Measurements from ENCODE around the gene PPP3R1.
A peak's percentile ranks its signal among the peaks of the same experiment; 100 is the strongest.

Gene PPP3R1

DNA sequence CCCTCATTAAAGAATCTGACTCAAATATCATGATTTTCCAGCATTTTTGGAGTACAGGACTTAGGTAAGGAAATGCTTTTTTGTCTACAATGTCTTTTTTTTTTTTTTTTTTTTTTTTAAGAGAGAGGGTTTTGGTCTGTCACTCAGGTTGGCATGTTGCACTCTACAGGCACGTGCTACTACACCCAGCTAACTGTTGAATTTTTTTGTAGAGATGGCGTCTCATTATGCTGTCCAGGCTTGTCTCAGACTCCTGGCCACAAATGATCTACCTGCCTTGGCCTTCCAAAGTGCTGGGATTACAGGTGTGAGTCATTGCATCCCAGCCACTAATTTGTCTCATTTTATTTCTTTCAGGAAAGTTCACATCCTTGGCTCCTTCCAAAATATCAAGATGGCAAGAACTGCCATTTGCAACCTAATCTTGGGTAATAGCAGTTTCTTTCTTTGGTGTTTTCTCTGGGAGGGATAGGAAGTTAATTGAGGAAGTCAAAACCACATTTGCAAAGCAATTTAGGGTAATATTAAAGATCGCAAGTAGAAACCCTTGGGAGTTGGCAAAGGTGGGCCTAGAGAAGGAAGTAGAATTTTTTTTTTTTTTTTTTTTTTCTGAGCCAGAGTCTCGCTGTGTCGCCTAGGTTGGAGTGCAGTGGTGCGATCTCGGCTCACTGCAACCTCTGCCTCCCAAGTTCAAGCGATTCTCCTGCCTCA, 79.2 kb downstream of the PPP3R1 start:
- Histone ChIP-seq H3K4me2 (ENCODE audit: low read length) (no peak overlapping the region), H3K9me2 (ENCODE audit: low read depth, low read length) (no peaks in the 10 kb centered on the region), H3K36me3 (ENCODE audit: insufficient read depth, low read length) (peaks cover 76% of the 10 kb centered on the region), H3F3A (ENCODE audit: insufficient read depth, low read length) (0 out of 2 replicates have a peak, but pooled peaks cover 2% of the 10 kb centered on the region), H3K27ac (ENCODE audit: low read depth, low read length, poor library complexity, severe bottlenecking) (peak overlapping the region; percentile 66), H3K9me3 (ENCODE audit: low read length) (no peaks in the 10 kb centered on the region), H3K79me2 (ENCODE audit: insufficient read depth, low read length) (no peaks in the 10 kb centered on the region), H2AFZ (ENCODE audit: low read length) (no peak overlapping the region), H4K20me1 (ENCODE audit: insufficient read depth, low read length) (no peaks in the 10 kb centered on the region), H3K27me3 (ENCODE audit: insufficient read depth, low read length) (no peaks in the 10 kb centered on the region), H3K4me1 (ENCODE audit: insufficient read depth, low read length, severe bottlenecking) (peaks cover 11% of the 10 kb centered on the region), H3K9ac (ENCODE audit: low read length) (no peak overlapping the region), H3K4me3 (ENCODE audit: low read depth, low read length, poor library complexity, severe bottlenecking) (no peak overlapping the region)
- TF ChIP-seq EZH2 (IDR thresholded peaks at IDR 0.05; ENCODE audit: borderline replicate concordance, low read length) = no peak
- TF ChIP-seq, protein P1, sequence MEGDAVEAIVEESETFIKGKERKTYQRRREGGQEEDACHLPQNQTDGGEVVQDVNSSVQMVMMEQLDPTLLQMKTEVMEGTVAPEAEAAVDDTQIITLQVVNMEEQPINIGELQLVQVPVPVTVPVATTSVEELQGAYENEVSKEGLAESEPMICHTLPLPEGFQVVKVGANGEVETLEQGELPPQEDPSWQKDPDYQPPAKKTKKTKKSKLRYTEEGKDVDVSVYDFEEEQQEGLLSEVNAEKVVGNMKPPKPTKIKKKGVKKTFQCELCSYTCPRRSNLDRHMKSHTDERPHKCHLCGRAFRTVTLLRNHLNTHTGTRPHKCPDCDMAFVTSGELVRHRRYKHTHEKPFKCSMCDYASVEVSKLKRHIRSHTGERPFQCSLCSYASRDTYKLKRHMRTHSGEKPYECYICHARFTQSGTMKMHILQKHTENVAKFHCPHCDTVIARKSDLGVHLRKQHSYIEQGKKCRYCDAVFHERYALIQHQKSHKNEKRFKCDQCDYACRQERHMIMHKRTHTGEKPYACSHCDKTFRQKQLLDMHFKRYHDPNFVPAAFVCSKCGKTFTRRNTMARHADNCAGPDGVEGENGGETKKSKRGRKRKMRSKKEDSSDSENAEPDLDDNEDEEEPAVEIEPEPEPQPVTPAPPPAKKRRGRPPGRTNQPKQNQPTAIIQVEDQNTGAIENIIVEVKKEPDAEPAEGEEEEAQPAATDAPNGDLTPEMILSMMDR (IDR thresholded peaks at IDR 0.05; ENCODE audit: low read length) = no peak

DNA sequence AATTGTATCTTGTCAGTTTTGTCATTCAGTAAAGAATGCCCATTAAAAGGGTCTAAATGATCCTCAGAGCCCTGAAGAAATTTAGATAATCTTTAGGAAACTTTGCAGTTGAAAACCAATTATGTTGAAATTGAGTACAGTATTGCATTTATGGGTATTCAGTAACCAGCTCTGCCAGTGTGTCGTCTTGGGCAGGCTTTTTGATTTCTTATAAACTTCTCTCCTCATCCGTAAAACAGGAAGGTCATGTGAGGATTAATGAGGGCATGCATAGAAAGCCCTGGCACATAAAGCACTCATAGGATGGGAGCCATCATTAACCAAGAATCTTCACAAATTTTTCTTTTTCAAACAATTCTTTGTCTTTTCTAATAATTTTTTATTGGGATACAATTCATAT, 79.8 kb downstream of the PPP3R1 start:
- Histone ChIP-seq H3K79me2 (ENCODE audit: insufficient read depth, low read length) (no peaks in the 10 kb centered on the region), H3K4me1 (ENCODE audit: insufficient read depth, low read length, severe bottlenecking) (peaks cover 11% of the 10 kb centered on the region), H3K27ac (ENCODE audit: low read depth, low read length, poor library complexity, severe bottlenecking) (no peak overlapping the region)

DNA sequence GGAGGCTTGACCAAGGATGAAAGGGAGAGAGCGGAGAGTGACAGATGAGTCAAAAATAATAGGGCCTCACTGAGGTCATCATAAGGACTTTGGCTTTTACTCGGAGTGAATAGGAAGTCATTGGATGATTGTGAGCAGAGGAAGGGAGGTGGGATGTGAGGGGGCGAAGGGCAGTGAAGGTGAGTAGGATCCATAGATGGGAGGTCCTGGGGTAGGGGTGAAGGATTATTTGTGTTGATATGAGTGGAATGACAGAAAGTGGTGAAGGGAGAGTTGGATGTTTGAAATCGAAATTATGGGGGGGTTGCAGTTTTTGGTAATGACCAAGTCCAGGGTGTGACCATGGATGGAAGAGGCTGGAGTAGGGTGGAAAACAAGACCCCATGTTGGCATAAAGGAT, 80.6 kb downstream of the PPP3R1 start:
- H3K9me2 ChIP-seq (ENCODE audit: low read depth, low read length) = no peaks in the 10 kb centered on the region

More for the DNA sequence above, 79.8 kb downstream of the PPP3R1 start:
- peaks cover 76% of the 10 kb centered on the region for H3K36me3 ChIP-seq (ENCODE audit: insufficient read depth, low read length)
- H4K20me1 ChIP-seq (ENCODE audit: insufficient read depth, low read length) = no peaks in the 10 kb centered on the region
- no peak overlapping the region for H3K4me3 ChIP-seq (ENCODE audit: low read depth, low read length, poor library complexity, severe bottlenecking)
- H3K9ac ChIP-seq (ENCODE audit: low read length) = no peak overlapping the region
- no peaks in the 10 kb centered on the region for H3K27me3 ChIP-seq (ENCODE audit: insufficient read depth, low read length)
- 0 out of 2 replicates have a peak, but pooled peaks cover 2% of the 10 kb centered on the region for H3F3A ChIP-seq (ENCODE audit: insufficient read depth, low read length)
- TF ChIP-seq EZH2 (IDR thresholded peaks at IDR 0.05; ENCODE audit: borderline replicate concordance, low read length) = no peak
- TF ChIP-seq, protein P1 (IDR thresholded peaks at IDR 0.05; ENCODE audit: low read length) = no peak
- H3K9me2 ChIP-seq (ENCODE audit: low read depth, low read length) = no peaks in the 10 kb centered on the region
- no peaks in the 10 kb centered on the region for H3K9me3 ChIP-seq (ENCODE audit: low read length)
- H2AFZ ChIP-seq (ENCODE audit: low read length) = no peak overlapping the region
- H3K4me2 ChIP-seq (ENCODE audit: low read length) = no peak overlapping the region

More for the DNA sequence above, 80.6 kb downstream of the PPP3R1 start:
- H3K27ac ChIP-seq (ENCODE audit: low read depth, low read length, poor library complexity, severe bottlenecking) = no peak overlapping the region
- no peaks in the 10 kb centered on the region for H3K79me2 ChIP-seq (ENCODE audit: insufficient read depth, low read length)
- peaks cover 11% of the 10 kb centered on the region for H3K4me1 ChIP-seq (ENCODE audit: insufficient read depth, low read length, severe bottlenecking)
- no peaks in the 10 kb centered on the region for H4K20me1 ChIP-seq (ENCODE audit: insufficient read depth, low read length)
- no peaks in the 10 kb centered on the region for H3K27me3 ChIP-seq (ENCODE audit: insufficient read depth, low read length)
- H3K9me3 ChIP-seq (ENCODE audit: low read length) = no peaks in the 10 kb centered on the region
- no peak overlapping the region for H3K4me3 ChIP-seq (ENCODE audit: low read depth, low read length, poor library complexity, severe bottlenecking)
- TF ChIP-seq, protein P1 (IDR thresholded peaks at IDR 0.05; ENCODE audit: low read length) = no peak
- TF ChIP-seq EZH2 (IDR thresholded peaks at IDR 0.05; ENCODE audit: borderline replicate concordance, low read length) = no peak
- H3K4me2 ChIP-seq (ENCODE audit: low read length) = no peak overlapping the region
- no peak overlapping the region for H2AFZ ChIP-seq (ENCODE audit: low read length)
- H3K9ac ChIP-seq (ENCODE audit: low read length) = no peak overlapping the region
- H3K36me3 ChIP-seq (ENCODE audit: insufficient read depth, low read length) = peaks cover 76% of the 10 kb centered on the region
- 0 out of 2 replicates have a peak, but pooled peaks cover 2% of the 10 kb centered on the region for H3F3A ChIP-seq (ENCODE audit: insufficient read depth, low read length)

Data from OCI-LY1 (cell line).